ENCODE data around the gene LARGE1.
"Not testable (repeated sequence)": the region's sequence is repeated elsewhere in the genome, so short reads cannot be mapped to it uniquely, and the experiment has no call there.

Gene LARGE1

GRCh38 chr22:33883561-33883960 is 36.7 kb downstream of the LARGE1 start:
- DNase-seq, result no peak

- no peak for DNase-seq
Measured at GRCh38 chr22:33882991-33883390, 37.3 kb downstream of the LARGE1 start.

- no peak for DNase-seq
Measured at GRCh38 chr22:33880986-33881385, 39.3 kb downstream of the LARGE1 start.

GRCh38 chr22:33879796-33880195 is 40.5 kb downstream of the LARGE1 start:
- no peak for DNase-seq

DNA sequence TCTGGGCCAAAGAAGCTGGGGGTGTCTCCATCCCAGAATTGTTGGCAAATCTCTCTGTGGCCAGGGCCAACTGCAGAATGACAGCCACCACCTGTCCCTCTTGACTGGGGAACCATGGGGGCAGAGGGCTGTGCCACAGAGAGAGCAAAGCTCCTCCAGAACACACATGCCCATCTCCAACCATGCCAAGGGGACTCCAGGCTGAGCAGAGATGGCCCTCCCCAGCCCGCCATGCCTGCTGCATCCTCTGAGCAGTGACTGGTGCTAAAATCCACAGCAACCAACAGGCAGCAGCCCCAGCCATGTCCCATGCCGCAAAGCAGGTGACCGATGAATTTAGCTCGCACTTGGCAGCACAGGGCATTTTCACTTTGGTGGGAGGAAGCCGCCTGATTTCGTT is 45.0 kb downstream of the LARGE1 start:
- DNase-seq, result no peak

GRCh38 chr22:33874206-33874605 is 46.1 kb downstream of the LARGE1 start:
- no peak for DNase-seq

DNA sequence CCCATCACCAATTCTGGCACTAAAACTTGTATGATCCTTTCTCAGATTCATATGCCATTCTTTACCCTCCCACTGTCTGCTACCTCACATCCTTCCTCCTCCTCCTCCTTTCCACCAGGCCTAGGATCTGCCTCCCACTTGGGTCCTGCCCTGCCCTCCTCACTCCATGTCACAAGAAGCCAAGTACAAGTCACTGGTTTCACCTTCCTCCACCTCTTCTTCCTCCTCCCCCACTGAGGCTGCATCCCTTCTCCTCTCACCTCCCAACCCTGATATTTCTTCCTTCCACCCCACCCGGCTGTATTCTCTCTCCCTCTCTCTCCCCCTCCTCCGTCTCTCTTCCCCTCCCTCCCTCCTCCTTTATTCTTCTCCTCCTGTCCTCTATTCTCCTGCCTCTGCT is 46.6 kb downstream of the LARGE1 start:
- no peak for DNase-seq

GRCh38 chr22:33873186-33873585 is 47.1 kb downstream of the LARGE1 start:
- no peak for DNase-seq

GRCh38 chr22:33871935-33872334 is 48.3 kb downstream of the LARGE1 start:
- DNase-seq, result no peak

DNA sequence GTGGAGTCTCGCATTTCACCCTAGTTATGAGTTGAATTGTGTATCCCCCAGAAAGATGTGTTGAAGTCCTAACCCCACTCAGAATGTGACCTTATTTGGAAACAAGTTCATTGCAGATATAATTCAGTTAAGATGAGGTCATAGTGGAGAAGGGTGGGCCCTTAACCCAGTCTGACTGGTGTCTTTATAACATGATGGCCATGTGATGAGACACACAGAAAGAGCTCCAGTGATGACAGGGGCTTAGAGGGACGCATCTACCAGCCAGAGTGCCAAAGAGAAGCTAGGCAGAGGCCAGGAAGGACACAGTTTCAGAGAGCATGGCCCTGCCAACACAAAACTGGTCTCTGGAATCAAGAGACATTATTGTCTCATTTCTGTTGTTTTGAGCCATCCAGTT is 50.3 kb downstream of the LARGE1 start:
- DNase-seq, result no peak

- no peak for DNase-seq
Measured at GRCh38 chr22:33867971-33868370, 52.3 kb downstream of the LARGE1 start.

DNA sequence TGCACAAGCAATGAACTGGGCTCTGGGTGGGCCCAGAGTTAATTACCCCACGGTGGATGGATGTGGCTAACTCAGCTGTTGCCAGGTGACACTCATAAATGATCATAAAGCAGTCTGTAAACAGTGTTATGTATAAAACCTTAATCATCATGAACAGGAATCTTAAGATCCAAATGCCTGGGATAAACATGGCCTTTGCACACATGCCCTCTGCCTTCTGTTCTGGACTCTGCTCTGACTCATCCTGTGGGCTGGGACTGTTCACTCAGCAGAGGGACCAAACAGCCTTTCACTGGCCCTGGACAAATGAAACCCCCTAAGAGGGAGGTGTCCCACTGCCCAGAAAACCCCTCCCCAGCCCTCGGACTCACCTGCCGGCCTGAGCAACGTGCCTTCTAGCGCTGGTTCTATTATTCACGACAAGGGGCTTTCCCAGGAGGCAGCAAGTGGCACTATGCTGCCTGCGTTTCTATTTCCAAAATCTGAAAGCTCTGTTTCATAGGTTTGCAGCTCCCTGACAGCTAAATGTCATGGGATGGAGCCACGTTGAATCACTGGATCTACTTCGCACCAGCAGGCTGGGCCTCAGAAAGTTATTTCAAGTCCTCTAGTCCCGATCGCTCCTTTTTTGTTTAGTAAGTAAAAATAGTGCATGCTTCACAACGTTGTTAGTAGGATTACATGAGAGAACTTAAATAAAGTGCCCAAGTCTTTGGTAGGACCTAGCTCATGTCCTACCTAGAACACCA is 53.0 kb downstream of the LARGE1 start:
- no peak for DNase-seq

DNA sequence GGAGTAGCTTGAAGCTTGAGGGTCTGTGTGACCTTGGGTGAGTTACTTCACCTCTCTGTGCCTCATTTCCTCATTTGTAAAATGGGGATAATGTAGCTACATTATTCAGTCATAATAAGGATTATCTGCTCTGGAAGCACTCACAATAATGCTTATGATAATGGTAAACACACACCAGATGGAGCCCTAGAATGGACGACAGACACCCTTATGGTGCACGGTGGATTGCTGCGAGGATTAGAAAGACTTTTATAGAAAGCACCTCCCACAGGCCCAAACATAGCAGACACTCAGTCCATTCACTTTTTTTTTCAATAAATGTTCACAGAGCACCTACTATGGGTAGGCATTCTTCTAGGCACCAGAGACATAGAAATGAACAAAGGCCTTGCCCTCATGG is 53.8 kb downstream of the LARGE1 start:
- no peak for DNase-seq

DNA sequence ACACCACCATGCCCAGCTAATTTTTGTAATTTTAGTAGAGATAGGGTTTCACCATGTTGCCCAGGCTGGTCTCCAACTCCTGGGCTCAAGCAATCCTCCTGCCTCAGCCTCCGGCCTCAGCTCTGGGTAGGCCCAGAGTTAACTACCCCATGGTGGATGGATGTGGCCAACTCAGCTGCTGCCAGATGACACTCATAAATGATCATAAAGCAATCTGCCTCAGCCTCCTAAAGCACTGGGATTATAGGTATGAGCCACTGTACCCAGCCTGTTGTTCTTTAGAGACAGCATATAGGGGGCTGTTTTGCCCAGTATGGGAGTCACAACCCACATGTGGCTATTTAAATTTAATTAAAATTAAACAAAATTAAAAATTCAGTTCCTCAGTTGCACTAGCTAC is 54.3 kb downstream of the LARGE1 start:
- no peak for DNase-seq

DNA sequence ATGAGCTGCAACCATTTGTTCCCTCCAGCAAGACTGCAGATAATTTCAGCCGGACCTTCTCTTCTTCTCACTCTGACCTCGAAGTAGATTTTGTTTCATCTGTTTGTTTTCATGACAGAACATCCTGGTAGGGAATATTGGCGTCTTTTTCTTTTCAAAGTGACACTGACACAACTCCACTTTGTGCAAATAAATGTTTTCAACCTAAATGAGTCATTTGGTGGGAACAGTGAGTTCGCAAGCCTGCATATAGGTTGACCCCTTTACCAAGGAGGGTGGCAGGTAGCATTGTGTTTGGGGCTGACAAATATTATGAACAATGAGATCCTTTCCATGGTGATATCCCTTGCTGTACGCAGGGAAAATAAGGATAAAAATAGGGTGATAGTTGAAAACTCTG is 55.0 kb downstream of the LARGE1 start:
- no peak for DNase-seq

GRCh38 chr22:33864723-33865130 is 55.5 kb downstream of the LARGE1 start:
- DNase-seq, result no peak

DNA sequence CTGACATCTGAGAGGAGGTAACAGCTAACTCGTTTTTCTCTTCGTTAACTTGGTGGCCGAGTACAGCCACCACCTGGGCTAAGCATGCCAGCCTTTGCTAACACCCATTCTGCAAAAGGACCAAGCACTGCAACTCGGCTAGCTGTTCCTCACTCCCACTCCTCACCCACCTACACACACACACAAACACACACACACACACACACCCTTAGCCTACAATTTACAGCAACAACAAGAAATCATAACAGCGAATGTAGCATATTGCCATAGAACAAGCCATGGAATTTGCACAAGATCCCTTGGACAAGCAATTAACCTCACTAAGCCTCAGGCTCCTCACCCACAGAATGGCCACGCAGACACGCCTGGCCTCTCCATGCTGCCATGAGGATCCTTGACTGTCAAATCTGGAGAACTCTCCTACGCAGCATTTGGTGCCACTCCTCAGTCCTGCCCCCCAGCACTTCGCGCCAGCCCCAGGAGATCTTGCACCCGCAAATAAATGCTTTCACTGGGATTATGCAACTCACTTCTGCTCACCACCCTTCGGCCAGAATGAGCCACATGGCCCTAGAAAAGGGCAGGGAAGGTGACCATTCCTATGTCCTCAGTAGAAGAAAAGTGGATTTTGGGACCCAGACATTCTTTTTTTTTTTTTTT is 58.9 kb downstream of the LARGE1 start:
- DNase-seq, result no peak

GRCh38 chr22:33860386-33860785 is 59.9 kb downstream of the LARGE1 start:
- no peak for DNase-seq

- DNase-seq, result no peak
Measured at GRCh38 chr22:33859311-33859710, 61.0 kb downstream of the LARGE1 start.

DNA sequence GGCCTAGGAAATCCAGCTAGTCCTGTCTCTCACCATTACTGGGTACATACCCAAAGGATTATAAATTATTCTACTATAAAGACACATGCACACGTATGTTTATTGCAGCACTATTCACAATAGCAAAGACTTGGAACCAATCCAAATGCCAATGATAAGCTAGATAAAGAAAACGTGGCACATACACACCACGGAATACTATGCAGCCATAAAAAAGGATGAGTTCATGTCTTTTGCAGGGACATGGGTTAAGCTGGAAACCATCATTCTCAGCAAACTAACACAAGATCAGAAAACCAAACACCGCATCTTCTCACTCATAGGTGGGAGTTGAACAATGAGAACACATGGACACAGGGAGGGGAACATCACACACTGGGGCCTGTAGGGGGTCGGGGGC is 61.6 kb downstream of the LARGE1 start:
- not testable (repeated sequence) for DNase-seq

GRCh38 chr22:33857767-33858166 is 62.5 kb downstream of the LARGE1 start:
- DNase-seq, result not testable (repeated sequence)

DNA sequence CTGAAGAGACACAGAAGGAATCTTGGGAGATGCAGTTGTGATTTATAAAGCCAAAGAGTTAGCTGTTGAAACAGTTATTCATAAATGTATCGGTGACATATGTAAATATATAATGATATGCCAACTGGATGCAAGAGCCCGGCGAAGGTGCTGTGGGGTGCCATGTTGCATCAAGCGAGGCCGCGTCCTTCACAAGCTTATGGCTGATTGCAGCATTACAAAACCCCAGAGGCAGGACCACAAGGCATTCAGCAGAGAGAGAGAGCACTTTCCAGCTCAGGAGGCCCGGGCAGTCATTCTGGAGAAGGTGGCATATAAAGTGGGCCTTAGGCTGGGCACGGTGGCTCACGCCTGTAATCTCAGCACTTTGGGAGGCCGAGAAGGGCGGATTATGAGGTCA is 65.6 kb downstream of the LARGE1 start:
- DNase-seq, result no peak

- peak in 1 of 2 donors; percentile 23 for DNase-seq
Measured at GRCh38 chr22:33853200-33854097, 66.8 kb downstream of the LARGE1 start.

Data from bone marrow (tissue), 2 donors.